ENCODE results near the gene PARP8.
"Not testable (repeated sequence)": the region's sequence is repeated elsewhere in the genome, so short reads cannot be mapped to it uniquely, and the experiment has no call there.

Gene PARP8

DNA sequence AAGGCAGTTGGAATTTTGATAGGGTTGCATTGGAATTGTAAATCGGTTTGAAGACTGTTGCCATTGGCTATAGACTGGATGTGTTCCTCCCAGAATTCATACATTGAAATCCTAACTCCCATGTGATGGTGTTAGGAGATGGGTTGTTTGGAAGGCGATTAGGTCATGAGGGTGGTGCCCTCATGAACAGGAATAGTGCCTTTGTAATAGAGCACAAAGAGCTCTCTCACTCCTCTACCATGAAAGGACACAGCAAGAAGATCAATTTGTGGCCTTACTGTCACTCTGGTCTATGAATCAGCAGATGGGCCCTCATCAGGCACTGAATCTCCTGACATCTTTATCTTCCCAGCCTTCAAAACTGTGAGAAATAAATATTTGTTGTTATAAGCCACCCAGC lies 133.2 kb downstream of the PARP8 start:
- DNase-seq, result no peak
- TF ChIP-seq GATA1 (IDR thresholded peaks at IDR 0.05; ENCODE audit: low read depth, low read length), result no peak
- TF ChIP-seq POLR2A (IDR thresholded peaks at IDR 0.05; ENCODE audit: low read length), result no peak

GRCh38 chr5:50800410-50800809 lies 134.0 kb downstream of the PARP8 start:
- no peak for DNase-seq
- TF ChIP-seq GATA1 (IDR thresholded peaks at IDR 0.05; ENCODE audit: low read depth, low read length), result no peak
- no peak for TF ChIP-seq POLR2A (IDR thresholded peaks at IDR 0.05; ENCODE audit: low read length)

DNA sequence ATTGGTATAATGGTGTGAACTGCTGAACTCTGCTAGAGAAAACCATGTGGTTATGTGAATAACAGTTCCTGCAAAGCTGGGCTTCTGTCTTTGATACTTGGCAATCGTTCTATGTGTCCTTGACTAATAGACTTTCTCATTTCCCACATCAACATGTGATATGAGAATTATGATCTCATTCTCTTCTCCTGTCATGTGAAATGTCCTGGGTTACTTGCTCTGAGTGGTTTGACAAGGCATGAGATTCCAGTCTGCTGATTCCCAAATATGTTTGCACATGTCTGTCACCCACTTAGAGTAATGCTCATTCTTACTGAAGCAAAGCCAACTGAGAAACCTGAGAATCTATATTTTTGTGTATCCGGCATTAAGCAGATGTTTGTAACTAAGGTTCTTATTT lies 141.2 kb downstream of the PARP8 start:
- TF ChIP-seq POLR2A (IDR thresholded peaks at IDR 0.05; ENCODE audit: low read length) (no peak), GATA1 (IDR thresholded peaks at IDR 0.05; ENCODE audit: low read depth, low read length) (no peak)
- no peak for DNase-seq

GRCh38 chr5:50808406-50808805 lies 142.0 kb downstream of the PARP8 start:
- no peak for DNase-seq
- TF ChIP-seq GATA1 (IDR thresholded peaks at IDR 0.05; ENCODE audit: low read depth, low read length) (no peak), POLR2A (IDR thresholded peaks at IDR 0.05; ENCODE audit: low read length) (no peak)

DNA sequence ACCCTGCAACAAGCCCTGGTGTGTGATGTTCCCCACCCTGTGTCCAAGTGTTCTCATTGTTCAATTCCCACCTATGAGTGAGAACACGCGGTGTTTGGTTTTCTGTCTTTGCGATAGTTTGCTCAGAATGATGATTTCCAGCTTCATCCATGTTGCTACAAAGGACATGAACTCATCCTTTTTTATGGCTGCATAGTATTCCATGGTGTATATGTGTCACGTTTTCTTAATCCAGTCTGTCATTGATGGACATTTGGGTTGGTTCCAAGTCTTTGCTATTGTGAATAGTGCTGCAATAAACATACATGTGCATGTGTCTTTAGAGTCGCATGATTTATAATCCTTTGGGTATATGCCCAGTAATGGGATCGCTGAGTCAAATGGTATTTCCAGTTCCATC lies 145.3 kb downstream of the PARP8 start:
- DNase-seq, result not testable (repeated sequence)

DNA sequence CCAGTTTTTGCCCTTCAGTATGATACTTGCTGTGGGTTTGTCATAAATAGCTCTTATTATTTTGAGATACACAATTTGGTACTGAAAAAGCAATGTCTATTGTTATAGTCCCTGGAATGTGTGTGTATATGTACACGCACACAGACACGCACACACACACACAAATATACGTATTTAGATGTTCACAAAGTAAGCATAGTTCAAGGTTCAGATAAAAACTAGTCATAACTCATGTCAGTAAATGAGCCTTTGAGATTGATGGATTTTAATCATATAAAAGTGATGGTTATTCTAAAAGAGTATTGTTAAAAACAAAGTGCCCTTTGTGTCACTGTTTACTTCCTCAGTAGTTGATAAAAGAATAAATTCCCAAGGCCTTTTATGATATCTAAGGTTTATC lies 147.3 kb downstream of the PARP8 start:
- no peak for DNase-seq
- no peak for TF ChIP-seq GATA1 (IDR thresholded peaks at IDR 0.05; ENCODE audit: low read depth, low read length)
- TF ChIP-seq POLR2A (IDR thresholded peaks at IDR 0.05; ENCODE audit: low read length), result no peak

GRCh38 chr5:50814556-50814955 lies 148.1 kb downstream of the PARP8 start:
- TF ChIP-seq GATA1 (IDR thresholded peaks at IDR 0.05; ENCODE audit: low read depth, low read length), result no peak
- no peak for TF ChIP-seq POLR2A (IDR thresholded peaks at IDR 0.05; ENCODE audit: low read length)
- DNase-seq, result no peak

DNA sequence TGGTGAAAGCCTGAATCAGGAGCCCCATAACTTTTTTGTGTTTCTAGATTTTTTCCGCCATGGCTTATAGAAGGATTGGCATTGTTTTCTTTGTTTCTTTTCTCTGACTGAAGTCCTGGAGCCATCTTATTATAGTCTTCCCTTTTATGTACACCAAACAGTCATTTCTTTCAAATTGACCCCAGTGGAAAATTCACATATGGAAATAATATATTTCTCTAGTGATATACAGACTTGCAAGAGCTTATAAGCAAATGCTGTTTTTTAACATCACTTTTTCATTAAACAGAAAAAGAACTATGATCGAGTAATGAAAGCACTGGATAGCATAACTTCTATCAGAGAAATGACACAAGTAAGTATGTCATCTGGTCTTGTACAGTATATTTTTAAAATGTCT lies 155.6 kb downstream of the PARP8 start:
- TF ChIP-seq GATA1 (IDR thresholded peaks at IDR 0.05; ENCODE audit: low read depth, low read length) (no peak), POLR2A (IDR thresholded peaks at IDR 0.05; ENCODE audit: low read length) (no peak)
- DNase-seq, result no peak

GRCh38 chr5:50822761-50823160 lies 156.3 kb downstream of the PARP8 start:
- DNase-seq, result no peak
- TF ChIP-seq GATA1 (IDR thresholded peaks at IDR 0.05; ENCODE audit: low read depth, low read length), result no peak
- no peak for TF ChIP-seq POLR2A (IDR thresholded peaks at IDR 0.05; ENCODE audit: low read length)

GRCh38 chr5:50823568-50823967 lies 157.1 kb downstream of the PARP8 start:
- TF ChIP-seq GATA1 (IDR thresholded peaks at IDR 0.05; ENCODE audit: low read depth, low read length), result no peak
- no peak for DNase-seq

GRCh38 chr5:50824109-50824508 lies 157.7 kb downstream of the PARP8 start:
- DNase-seq, result no peak
- no peak for TF ChIP-seq POLR2A (IDR thresholded peaks at IDR 0.05; ENCODE audit: low read length)
- no peak for TF ChIP-seq GATA1 (IDR thresholded peaks at IDR 0.05; ENCODE audit: low read depth, low read length)

DNA sequence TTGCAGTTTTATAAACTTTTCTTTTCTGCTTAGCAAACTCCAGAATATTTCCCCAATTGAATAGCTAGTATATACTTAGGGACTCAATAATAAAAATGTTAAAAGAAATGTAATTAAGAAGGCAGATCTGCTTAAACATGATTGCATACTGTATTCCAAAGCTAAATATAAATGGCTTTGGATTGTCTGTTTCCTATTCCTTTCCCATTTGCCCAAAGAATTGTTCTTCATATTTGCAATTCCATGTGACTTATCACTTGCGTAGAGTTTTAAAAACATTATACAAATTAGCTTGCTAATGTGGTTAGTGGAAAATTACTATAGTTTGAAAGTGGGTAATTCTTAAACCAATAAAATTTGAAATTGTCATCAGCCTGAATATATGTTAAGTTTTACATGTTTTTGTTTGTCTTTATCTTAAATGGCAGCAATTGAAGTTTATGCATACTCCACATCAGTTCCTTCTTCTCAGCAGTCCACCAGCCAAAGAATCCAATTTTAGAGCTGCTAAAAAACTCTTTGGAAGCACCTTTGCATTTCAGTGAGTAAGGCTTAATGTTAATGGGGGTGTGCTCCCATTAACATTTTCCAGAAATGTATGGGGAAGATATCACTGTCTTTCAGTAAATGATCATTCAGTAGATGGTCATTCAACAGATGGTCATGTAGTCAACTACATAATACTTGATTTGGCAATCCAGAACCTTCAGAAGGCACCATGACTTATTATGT lies 161.2 kb downstream of the PARP8 start:
- no peak for DNase-seq
- TF ChIP-seq POLR2A (IDR thresholded peaks at IDR 0.05; ENCODE audit: low read length) (no peak), GATA1 (IDR thresholded peaks at IDR 0.05; ENCODE audit: low read depth, low read length) (no peak)

DNA sequence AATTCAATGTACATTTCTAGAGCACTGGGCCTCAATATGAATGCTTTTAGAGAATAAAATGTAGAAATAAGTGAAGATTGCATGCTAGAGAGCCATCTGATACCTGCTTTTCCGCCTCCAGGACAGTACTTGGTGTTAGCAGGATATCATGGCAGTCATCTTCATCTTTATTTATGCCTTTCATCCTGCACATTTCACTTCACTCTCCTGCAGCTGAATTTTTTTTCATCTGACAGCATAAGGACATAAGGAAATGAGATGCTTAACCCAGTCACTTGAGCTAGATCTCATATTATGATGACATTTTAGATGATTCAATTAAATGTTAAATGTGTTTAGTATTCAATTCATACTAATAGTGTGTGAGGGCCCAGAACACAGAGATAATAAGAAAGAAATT lies 162.6 kb downstream of the PARP8 start:
- TF ChIP-seq POLR2A (IDR thresholded peaks at IDR 0.05; ENCODE audit: low read length) (no peak), GATA1 (IDR thresholded peaks at IDR 0.05; ENCODE audit: low read depth, low read length) (no peak)
- DNase-seq, result no peak

- DNase-seq, result no peak
- TF ChIP-seq GATA1 (IDR thresholded peaks at IDR 0.05; ENCODE audit: low read depth, low read length) (no peak), POLR2A (IDR thresholded peaks at IDR 0.05; ENCODE audit: low read length) (no peak)
Observed at GRCh38 chr5:50832657-50833284, 166.3 kb downstream of the PARP8 start.

- TF ChIP-seq GATA1 (IDR thresholded peaks at IDR 0.05; ENCODE audit: low read depth, low read length), result no peak
- TF ChIP-seq POLR2A (IDR thresholded peaks at IDR 0.05; ENCODE audit: low read length), result no peak
Observed at GRCh38 chr5:50836356-50836755, 169.9 kb downstream of the PARP8 start.

More at GRCh38 chr5:50836356-50836755, 169.9 kb downstream of the PARP8 start:
- no peak for DNase-seq
